OCI-LY7 (cell line): ENCODE measurements around the gene TMIE. TPM values are rescaled to one million over a fixed set of nuclear protein-coding genes. Genes with fewer than 3 reads are reported as not detected.

Experiments used
- BruUV-seq: library from RNA; stranded (reverse); fragments of 400-500 nt; replicated peaks from 2 replicates; lab custom pipeline; 2021; lab: Mats Ljungman, UMichigan
- CTCF ChIA-PET: fragments of 300-600 bp; sonication (Branson Sonifier 250); formaldehyde crosslinking; loops from one replicate; lab custom pipeline; 2022; ENCODE audit warnings: antibody characterized with exemption; ENCODE audit not compliant: unreplicated experiment; lab: Charles Lee
- POLR2A ChIA-PET: fragments of 300-600 bp; sonication (Branson Sonifier 250); formaldehyde crosslinking; loops from one replicate; lab custom pipeline; 2022; ENCODE audit warnings: antibody characterized with exemption; lab: Charles Lee
- DNase-seq: peaks from one replicate; pipeline ENCODE4 v3.0.0-alpha.2; 2015; ENCODE audit warnings: low spot score
- H2AFZ ChIP-seq: fragments of 200-600 bp; sonication (generic), shearing (Covaris generic); 2 replicates; pipeline ENCODE4 v1.6.1; 2014; ENCODE audit warnings: mild to moderate bottlenecking, antibody characterized with exemption, low read length, moderate library complexity
- H3K27ac ChIP-seq: fragments of 200-600 bp; sonication (generic); 2 replicates; pipeline ENCODE4 v1.5.1; 2014; ENCODE audit warnings: mixed run types, low read depth, mild to moderate bottlenecking, moderate library complexity, low read length, inconsistent platforms; ENCODE audit not compliant: poor library complexity, severe bottlenecking
- H3K36me3 ChIP-seq: fragments of 200-600 bp; sonication (generic); 2 replicates; pipeline ENCODE4 v1.6.1; 2014; ENCODE audit warnings: mild to moderate bottlenecking, antibody characterized with exemption, low read length, moderate library complexity, mixed read lengths; ENCODE audit not compliant: insufficient read depth
- H3K4me1 ChIP-seq: fragments of 200-600 bp; sonication (generic); 2 replicates; pipeline ENCODE4 v1.5.1; 2014; ENCODE audit warnings: mild to moderate bottlenecking, low read length; ENCODE audit not compliant: insufficient read depth, poor library complexity, severe bottlenecking
- H3K4me2 ChIP-seq: fragments of 200-600 bp; sonication (generic); 2 replicates; pipeline ENCODE4 v1.6.1; 2014; ENCODE audit warnings: mild to moderate bottlenecking, low read length
- H3K4me3 ChIP-seq: fragments of 200-600 bp; sonication (generic); 2 replicates; pipeline ENCODE4 v1.5.1; 2014; ENCODE audit warnings: mild to moderate bottlenecking, low read depth, low read length; ENCODE audit not compliant: poor library complexity, severe bottlenecking
- H3K79me2 ChIP-seq: fragments of 200-600 bp; sonication (generic); 2 replicates; pipeline ENCODE4 v1.6.1; 2016; ENCODE audit warnings: low read depth, mild to moderate bottlenecking, low read length, moderate library complexity, mixed read lengths; ENCODE audit not compliant: insufficient read depth
- H3K9me2 ChIP-seq: fragments of 200-600 bp; sonication (generic); 2 replicates; pipeline ENCODE4 v1.6.1; 2016; ENCODE audit warnings: mild to moderate bottlenecking, low read length, mixed read lengths; ENCODE audit not compliant: insufficient read depth
- H3K9me3 ChIP-seq: fragments of 200-600 bp; sonication (generic); 2 replicates; pipeline ENCODE4 v1.6.1; 2014; ENCODE audit warnings: mild to moderate bottlenecking, mixed run types, low read length, mixed read lengths
- H4K20me1 ChIP-seq: fragments of 200-600 bp; sonication (generic); 2 replicates; pipeline ENCODE4 v1.6.1; 2014; ENCODE audit warnings: mild to moderate bottlenecking, antibody characterized with exemption, low read length, moderate library complexity, mixed read lengths; ENCODE audit not compliant: insufficient read depth
- CTCF ChIP-seq: fragments of 200-600 bp; sonication (generic); conservative IDR thresholded peaks from 2 replicates; pipeline ENCODE4 v1.5.1; 2014; ENCODE audit warnings: mild to moderate bottlenecking, antibody characterized with exemption, low read length, moderate library complexity, mixed read lengths
- EZH2phosphoT487 ChIP-seq: fragments of 200-600 bp; sonication (generic); IDR thresholded peaks from 2 replicates; pipeline ENCODE4 v1.6.1; 2018; ENCODE audit warnings: low read depth, borderline replicate concordance, mild to moderate bottlenecking, mixed run types, antibody characterized with exemption, low read length, moderate library complexity, mixed read lengths
- intact Hi-C: fragments of 100-400 bp; cut with micrococcal nuclease; formaldehyde crosslinking; loops from one replicate; pipeline ENCODE4 v1.10.0; 2022; ENCODE audit not compliant: unreplicated experiment
- total RNA-seq, 2 experiments: library from RNA; depleted of rRNA in 1 of 2; stranded (reverse); fragments of >200 nt in 1 of 2; shearing (Covaris generic) in 1 of 2; gene quantifications; 2 replicates each; pipeline ENCODE4 v1.2.3, GENCODE V29; 2014 to 2022

TMIE gene
- total RNA-seq, 2 experiments from 2014 or later, result not detected

- Histone ChIP-seq H3K9me3 (no peaks in the 10 kb centered on the region), H3K36me3 (no peaks in the 10 kb centered on the region), H3K27ac (no peak overlapping the region), H3K4me3 (no peak overlapping the region), H3K4me2 (no peak overlapping the region), H3K79me2 (no peaks in the 10 kb centered on the region), H3K4me1 (no peaks in the 10 kb centered on the region), H4K20me1 (no peaks in the 10 kb centered on the region), H2AFZ (no peak overlapping the region), H3K9me2 (no peaks in the 10 kb centered on the region)
- no peak for DNase-seq
- TF ChIP-seq CTCF, result no peak
- no peak for TF ChIP-seq EZH2phosphoT487
- CTCF ChIA-PET, result interaction anchor here (0.6 kb wide), 1 partner anchor 858 kb away, joined by 3 read pairs; no protein-coding TSS in a partner anchor
- POLR2A ChIA-PET, result no interaction called here
- no TSS peak for BruUV-seq
- intact Hi-C loops, result loop anchor here (10.0 kb wide), 2 partner anchors 306 to 666 kb away; no protein-coding TSS in a partner anchor
These were observed 7.4 kb downstream of the TMIE start for GRCh38 chr3:46708401-46709156.

- BruUV-seq, result no TSS peak
- ChIA-PET POLR2A (no interaction called here), CTCF (interaction anchor here (0.5 to 0.6 kb wide), 2 partner anchors 237 to 858 kb away, joined by 3 to 10 read pairs; no protein-coding TSS in a partner anchor)
- Histone ChIP-seq H3K4me2 (no peak overlapping the region), H3K9me3 (no peaks in the 10 kb centered on the region), H3K4me1 (no peaks in the 10 kb centered on the region), H3K36me3 (no peaks in the 10 kb centered on the region), H4K20me1 (no peaks in the 10 kb centered on the region), H3K4me3 (no peak overlapping the region), H3K27ac (no peak overlapping the region), H3K9me2 (no peaks in the 10 kb centered on the region), H3K79me2 (no peaks in the 10 kb centered on the region), H2AFZ (no peak overlapping the region)
- TF ChIP-seq CTCF (no peak), EZH2phosphoT487 (no peak)
- intact Hi-C loops, result loop anchor here (10.0 kb wide), 2 partner anchors 306 to 666 kb away; no protein-coding TSS in a partner anchor
- no peak for DNase-seq
These were observed 8.0 kb downstream of the TMIE start for GRCh38 chr3:46709157-46709654.
